OCI-LY7 (cell line): ENCODE measurements around the gene RNF222.

Experiments
- EZH2phosphoT487 ChIP-seq: fragments of 200-600 bp; sonication (generic); IDR thresholded peaks from 2 replicates; pipeline ENCODE4 v1.6.1; 2018; ENCODE audit warnings: low read depth, borderline replicate concordance, mild to moderate bottlenecking, mixed run types, antibody characterized with exemption, low read length, moderate library complexity, mixed read lengths
- TF ChIP-seq, protein P1 (sequence below): fragments of 200-600 bp; sonication (generic); conservative IDR thresholded peaks from 2 replicates; pipeline ENCODE4 v1.5.1; 2014; ENCODE audit warnings: mild to moderate bottlenecking, antibody characterized with exemption, low read length, moderate library complexity, mixed read lengths

GRCh38 chr17:8445536-8445935 is 47.9 kb upstream of the RNF222 start:
- TF ChIP-seq, protein P1, sequence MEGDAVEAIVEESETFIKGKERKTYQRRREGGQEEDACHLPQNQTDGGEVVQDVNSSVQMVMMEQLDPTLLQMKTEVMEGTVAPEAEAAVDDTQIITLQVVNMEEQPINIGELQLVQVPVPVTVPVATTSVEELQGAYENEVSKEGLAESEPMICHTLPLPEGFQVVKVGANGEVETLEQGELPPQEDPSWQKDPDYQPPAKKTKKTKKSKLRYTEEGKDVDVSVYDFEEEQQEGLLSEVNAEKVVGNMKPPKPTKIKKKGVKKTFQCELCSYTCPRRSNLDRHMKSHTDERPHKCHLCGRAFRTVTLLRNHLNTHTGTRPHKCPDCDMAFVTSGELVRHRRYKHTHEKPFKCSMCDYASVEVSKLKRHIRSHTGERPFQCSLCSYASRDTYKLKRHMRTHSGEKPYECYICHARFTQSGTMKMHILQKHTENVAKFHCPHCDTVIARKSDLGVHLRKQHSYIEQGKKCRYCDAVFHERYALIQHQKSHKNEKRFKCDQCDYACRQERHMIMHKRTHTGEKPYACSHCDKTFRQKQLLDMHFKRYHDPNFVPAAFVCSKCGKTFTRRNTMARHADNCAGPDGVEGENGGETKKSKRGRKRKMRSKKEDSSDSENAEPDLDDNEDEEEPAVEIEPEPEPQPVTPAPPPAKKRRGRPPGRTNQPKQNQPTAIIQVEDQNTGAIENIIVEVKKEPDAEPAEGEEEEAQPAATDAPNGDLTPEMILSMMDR, result no peak
- TF ChIP-seq EZH2phosphoT487, result no peak
